GM12891 (cell line): ENCODE data around the gene SHISA4.

Source experiments
- DNase-seq: peaks from one replicate; pipeline ENCODE4 v3.0.0; 2011; ENCODE audit warnings: low spot score; ENCODE audit not compliant: insufficient read length
- FAIRE-seq: peaks from 2 replicates; lab custom pipeline; 2011; peaks lifted over from hg19 to GRCh38; lab: Jason Lieb, UNC
- PAX5 ChIP-seq: IDR thresholded peaks from 2 replicates; pipeline ENCODE4 v1.6.1; 2011; ENCODE audit warnings: low read length, moderate library complexity, mild to moderate bottlenecking; ENCODE audit not compliant: insufficient read depth, severe bottlenecking
- POLR2A ChIP-seq: IDR thresholded peaks from 2 replicates; pipeline ENCODE4 v1.6.1; 2011; ENCODE audit warnings: low read depth, low read length, control low read depth
- POLR2AphosphoS5 ChIP-seq: IDR thresholded peaks from 2 replicates; pipeline ENCODE4 v1.6.1; 2011; ENCODE audit warnings: low read depth, low read length, control low read depth
- POU2F2 ChIP-seq: IDR thresholded peaks from 2 replicates; pipeline ENCODE4 v1.6.1; 2011; ENCODE audit warnings: low read depth, mild to moderate bottlenecking, control low read depth, low read length, moderate library complexity
- SPI1 ChIP-seq: IDR thresholded peaks from 2 replicates; pipeline ENCODE4 v1.6.1; 2011; ENCODE audit warnings: low read depth, low read length, control low read depth
- TAF1 ChIP-seq: IDR thresholded peaks from 2 replicates; pipeline ENCODE4 v1.6.1; 2011; ENCODE audit warnings: low read depth, low read length, control low read depth

SHISA4 gene

GRCh38 chr1:201889090-201889968, 631 bp downstream of the SHISA4 start:
- FAIRE-seq: no peak
- no peak for TF ChIP-seq SPI1
- no peak for TF ChIP-seq POU2F2
- no peak for TF ChIP-seq POLR2A
- no peak for TF ChIP-seq PAX5
- no peak for TF ChIP-seq POLR2AphosphoS5
- no peak for TF ChIP-seq TAF1
- no peak for DNase-seq

- no peak for TF ChIP-seq SPI1
- no peak for TF ChIP-seq POU2F2
- TF ChIP-seq POLR2A: no peak
- no peak for TF ChIP-seq PAX5
- no peak for TF ChIP-seq POLR2AphosphoS5
- TF ChIP-seq TAF1: no peak
- no peak for FAIRE-seq
Observed at GRCh38 chr1:201890223-201890622, 1.5 kb downstream of the SHISA4 start.

GRCh38 chr1:201890806-201891450, 2.2 kb downstream of the SHISA4 start:
- TF ChIP-seq POLR2AphosphoS5: no peak
- TF ChIP-seq SPI1: no peak
- TF ChIP-seq POLR2A: no peak
- no peak for TF ChIP-seq TAF1
- no peak for TF ChIP-seq POU2F2
- TF ChIP-seq PAX5: no peak
- no peak for DNase-seq
- FAIRE-seq: peak; percentile 26

More at GRCh38 chr1:201890223-201890622, 1.5 kb downstream of the SHISA4 start:
- no peak for DNase-seq

- DNase-seq (no peak), FAIRE-seq (no peak)
- no peak for TF ChIP-seq SPI1
- no peak for TF ChIP-seq POLR2A
- no peak for TF ChIP-seq TAF1
- no peak for TF ChIP-seq POLR2AphosphoS5
- TF ChIP-seq POU2F2: no peak
- TF ChIP-seq PAX5: no peak
Observed at GRCh38 chr1:201891451-201892045, 2.9 kb downstream of the SHISA4 start.

- no peak for FAIRE-seq
Observed at GRCh38 chr1:201892211-201892610, 3.5 kb downstream of the SHISA4 start.

GRCh38 chr1:201893431-201893830, 4.7 kb downstream of the SHISA4 start:
- TF ChIP-seq TAF1 (no peak), POLR2A (no peak), PAX5 (no peak), SPI1 (no peak), POLR2AphosphoS5 (no peak), POU2F2 (no peak)
- DNase-seq (no peak), FAIRE-seq (no peak)

More at GRCh38 chr1:201892211-201892610, 3.5 kb downstream of the SHISA4 start:
- no peak for DNase-seq
- TF ChIP-seq POLR2AphosphoS5: no peak
- no peak for TF ChIP-seq PAX5
- no peak for TF ChIP-seq POU2F2
- no peak for TF ChIP-seq TAF1
- no peak for TF ChIP-seq POLR2A
- TF ChIP-seq SPI1: no peak

GRCh38 chr1:201894343-201895119, 5.8 kb downstream of the SHISA4 start:
- no peak for DNase-seq
- TF ChIP-seq PAX5 (no peak), TAF1 (no peak), POU2F2 (no peak), POLR2A (no peak), SPI1 (no peak), POLR2AphosphoS5 (no peak)
- FAIRE-seq: no peak

GRCh38 chr1:201895120-201895665, 6.5 kb downstream of the SHISA4 start:
- TF ChIP-seq SPI1 (no peak), POU2F2 (no peak), PAX5 (no peak), TAF1 (no peak), POLR2A (no peak), POLR2AphosphoS5 (no peak)
- DNase-seq: no peak
- no peak for FAIRE-seq
